Smooth muscle cell (in vitro differentiated cells): ENCODE results near the gene ZNF865. TPM values are rescaled to one million over a fixed set of nuclear protein-coding genes. Genes with fewer than 3 reads are reported as not detected.

Experiments used
- DNase-seq: peaks from one replicate; lab custom pipeline; 2025; ENCODE audit not compliant: unreplicated experiment; lab: John Stamatoyannopoulos, UW
- H2AFZ ChIP-seq: fragments of 200-600 bp; sonication (generic); 2 replicates; pipeline ENCODE4 v1.6.0; 2016; ENCODE audit warnings: antibody characterized with exemption, low read depth, mild to moderate bottlenecking
- H3F3A ChIP-seq: fragments of 200-600 bp; sonication (generic); 2 replicates; pipeline ENCODE4 v1.6.0; 2017; ENCODE audit warnings: antibody characterized with exemption, low read depth
- H3K27ac ChIP-seq: fragments of 200-600 bp; sonication (generic); 2 replicates; pipeline ENCODE4 v1.5.1; 2016; ENCODE audit warnings: low read depth, mild to moderate bottlenecking
- H3K27me3 ChIP-seq: fragments of 200-600 bp; sonication (generic); 2 replicates; pipeline ENCODE4 v1.6.1; 2016; ENCODE audit warnings: low read depth, mild to moderate bottlenecking
- H3K36me3 ChIP-seq: fragments of 200-600 bp; sonication (generic); 2 replicates; pipeline ENCODE4 v1.5.1; 2016; ENCODE audit warnings: low read depth
- H3K4me1 ChIP-seq: fragments of 200-600 bp; sonication (generic); 2 replicates; pipeline ENCODE4 v1.5.1; 2016; ENCODE audit warnings: low read depth
- H3K4me2 ChIP-seq: fragments of 200-600 bp; sonication (generic); 2 replicates; pipeline ENCODE4 v1.6.0; 2016; ENCODE audit warnings: mild to moderate bottlenecking
- H3K4me3 ChIP-seq: fragments of 200-600 bp; sonication (generic); 2 replicates; pipeline ENCODE4 v1.5.1; 2016; ENCODE audit warnings: mild to moderate bottlenecking
- H3K79me2 ChIP-seq: fragments of 200-600 bp; sonication (generic); 2 replicates; pipeline ENCODE4 v1.6.0; 2016; ENCODE audit warnings: low read depth, mild to moderate bottlenecking
- H3K9ac ChIP-seq: fragments of 200-600 bp; sonication (generic); 2 replicates; pipeline ENCODE4 v1.6.0; 2016; ENCODE audit warnings: low read depth
- H3K9me3 ChIP-seq: fragments of 200-600 bp; sonication (generic); replicated peaks from 2 replicates; pipeline ENCODE4 v1.5.1; 2016; ENCODE audit warnings: low read depth
- H4K20me1 ChIP-seq: fragments of 200-600 bp; sonication (generic); 2 replicates; pipeline ENCODE4 v1.6.0; 2016; ENCODE audit warnings: low read depth
- CTCF ChIP-seq: fragments of 200-600 bp; sonication (generic); IDR thresholded peaks from 2 replicates; pipeline ENCODE4 v1.5.1; 2017; ENCODE audit warnings: borderline replicate concordance, mild to moderate bottlenecking, antibody characterized with exemption; ENCODE audit not compliant: insufficient read depth, poor library complexity, severe bottlenecking
- WGBS: methylation state at CpG from one replicate; pipeline ENCODE4 v1.1.7; 2016; ENCODE audit warnings: low lambda C conversion rate; 5-methylcytosine and 5-hydroxymethylcytosine counted together
- polyA plus RNA-seq: library from polyadenylated mRNA; unstranded; fragments of >200 nt; fragmentation: Nextera tagmentation; extraction: Ambion mirVana; gene quantifications from 2 replicates; pipeline ENCODE4 v1.2.1, GENCODE V29; 2016
- total RNA-seq: library from RNA; depleted of rRNA; stranded (reverse); fragments of >200 nt; gene quantifications from 2 replicates; pipeline ENCODE4 v1.2.3, GENCODE V29; 2014

Gene ZNF865
- total and polyA plus RNA-seq, 2 experiments from 2014 or later: 1.2 to 3.8 TPM

GRCh38 chr19:55644842-55645511 lies 39.5 kb downstream of the ZNF865 start:
- H3K27ac ChIP-seq: no peak overlapping the region
- H3K9me3 ChIP-seq: no peaks in the 10 kb centered on the region
- DNase-seq: no peak
- peak overlapping the region; percentile 79 for H3K4me3 ChIP-seq
- TF ChIP-seq CTCF: no peak
- H3K36me3 ChIP-seq: no peaks in the 10 kb centered on the region
- no peak overlapping the region for H3K9ac ChIP-seq
- H3K79me2 ChIP-seq: peaks cover 45% of the 10 kb centered on the region
- H3K27me3 ChIP-seq: no peaks in the 10 kb centered on the region
- H4K20me1 ChIP-seq: no peaks in the 10 kb centered on the region
- peaks cover 12% of the 10 kb centered on the region for H3F3A ChIP-seq
- H3K4me2 ChIP-seq: peak overlapping the region; percentile 97
- 94% methylated on average over 28 of the region's 28 CpGs for WGBS
- peaks cover 22% of the 10 kb centered on the region for H3K4me1 ChIP-seq
- H2AFZ ChIP-seq: no peak overlapping the region

GRCh38 chr19:55645512-55645881 lies 40.0 kb downstream of the ZNF865 start:
- H3K4me2 ChIP-seq: no peak overlapping the region
- peaks cover 21% of the 10 kb centered on the region for H3K4me1 ChIP-seq
- H4K20me1 ChIP-seq: no peaks in the 10 kb centered on the region
- H3F3A ChIP-seq: peaks cover 12% of the 10 kb centered on the region
- no peak overlapping the region for H3K27ac ChIP-seq
- no peak overlapping the region for H2AFZ ChIP-seq
- peaks cover 45% of the 10 kb centered on the region for H3K79me2 ChIP-seq
- DNase-seq: no peak
- H3K9ac ChIP-seq: no peak overlapping the region
- no peaks in the 10 kb centered on the region for H3K36me3 ChIP-seq
- 92% methylated on average over 5 of the region's 5 CpGs for WGBS
- H3K27me3 ChIP-seq: no peaks in the 10 kb centered on the region
- H3K9me3 ChIP-seq: no peaks in the 10 kb centered on the region
- TF ChIP-seq CTCF: no peak
- H3K4me3 ChIP-seq: no peak overlapping the region

GRCh38 chr19:55646889-55647731 lies 41.7 kb downstream of the ZNF865 start:
- Histone ChIP-seq H3K4me1 (peaks cover 19% of the 10 kb centered on the region), H3K27ac (peak overlapping the region; percentile 61), H3K4me2 (peak overlapping the region; percentile 99), H3K9me3 (no peaks in the 10 kb centered on the region), H2AFZ (peak overlapping the region; percentile 80), H3K36me3 (no peaks in the 10 kb centered on the region), H3K9ac (peak overlapping the region; percentile 90), H4K20me1 (no peaks in the 10 kb centered on the region), H3K4me3 (peak overlapping the region; percentile 99), H3F3A (peaks cover 12% of the 10 kb centered on the region), H3K27me3 (no peaks in the 10 kb centered on the region), H3K79me2 (peaks cover 45% of the 10 kb centered on the region)
- no peak for TF ChIP-seq CTCF
- 50% methylated on average over 14 of the region's 14 CpGs for WGBS
- DNase-seq: no peak
